ENCODE results near the gene C9. TPM values are rescaled to one million over a fixed set of nuclear protein-coding genes. Genes with fewer than 3 reads are reported as not detected.

Gene C9
- total and polyA plus RNA-seq, 7 donors: 0.24 TPM; not detected in 6

DNA sequence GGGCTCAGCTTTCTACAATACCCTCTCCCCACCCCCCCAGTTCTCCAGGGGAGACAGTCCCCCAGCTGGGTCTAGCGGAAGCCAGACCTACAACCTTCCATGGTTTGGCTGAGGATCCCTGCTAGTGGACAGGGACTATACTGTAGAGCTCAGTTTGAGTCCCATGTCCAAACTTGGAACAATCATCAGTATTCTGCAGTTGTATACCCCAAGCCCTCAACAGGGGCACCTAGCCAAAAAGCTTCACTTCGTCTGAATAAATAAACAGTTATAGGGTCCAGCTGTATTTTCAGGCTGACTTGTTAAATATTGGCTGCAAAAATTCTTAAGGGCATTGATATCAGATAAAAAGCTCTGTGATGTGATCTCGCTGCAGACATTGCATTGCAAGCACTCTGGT lies 15.4 kb upstream of the C9 start:
- WGBS, 3 donors: 69 to 78% (median 72%) methylated on average over 3 of the region's 3 CpGs
- DNase-seq (no peak), ATAC-seq (no peak)
- H3K27ac ChIP-seq: no peak overlapping the region
- intact Hi-C loops (cut with DNase I): loop anchor here (5.0 kb wide), 3 partner anchors 168 to 193 kb away; no protein-coding TSS in a partner anchor
- H3K4me1 ChIP-seq: no peaks in the 10 kb centered on the region
- H3K36me3 ChIP-seq (ENCODE audit: insufficient read depth in 1 of 2, low read depth in 1 of 2): peaks cover 2 to 57% of the 10 kb centered on the region in 2 donors
- no peaks in the 10 kb centered on the region for H3K9me3 ChIP-seq
- TF ChIP-seq CTCF (IDR thresholded peaks at IDR 0.05): no peak
- no peak overlapping the region for H3K4me3 ChIP-seq
- H3K27me3 ChIP-seq (ENCODE audit: insufficient read depth in 3 of 3, low read length in 2 of 3): no peaks in the 10 kb centered on the region

GRCh38 chr5:39377613-39378012 lies 13.3 kb upstream of the C9 start:
- ATAC-seq (no peak), DNase-seq (no peak)
- no peak overlapping the region for H3K4me3 ChIP-seq
- no peak for TF ChIP-seq CTCF (IDR thresholded peaks at IDR 0.05)
- H3K4me1 ChIP-seq: no peaks in the 10 kb centered on the region
- H3K27ac ChIP-seq: no peak overlapping the region
- intact Hi-C loops (cut with DNase I): loop anchor here (2.0 to 5.0 kb wide), 3 partner anchors 45 to 195 kb away; no protein-coding TSS in a partner anchor
- 51 to 60% (median 60%) methylated on average over 2 of the region's 2 CpGs for WGBS, 3 donors
- no peaks in the 10 kb centered on the region for H3K9me3 ChIP-seq
- H3K36me3 ChIP-seq (ENCODE audit: insufficient read depth in 1 of 2, low read depth in 1 of 2): peaks cover 2 to 59% of the 10 kb centered on the region in 2 donors
- H3K27me3 ChIP-seq (ENCODE audit: insufficient read depth in 3 of 3, low read length in 2 of 3): no peaks in the 10 kb centered on the region

DNA sequence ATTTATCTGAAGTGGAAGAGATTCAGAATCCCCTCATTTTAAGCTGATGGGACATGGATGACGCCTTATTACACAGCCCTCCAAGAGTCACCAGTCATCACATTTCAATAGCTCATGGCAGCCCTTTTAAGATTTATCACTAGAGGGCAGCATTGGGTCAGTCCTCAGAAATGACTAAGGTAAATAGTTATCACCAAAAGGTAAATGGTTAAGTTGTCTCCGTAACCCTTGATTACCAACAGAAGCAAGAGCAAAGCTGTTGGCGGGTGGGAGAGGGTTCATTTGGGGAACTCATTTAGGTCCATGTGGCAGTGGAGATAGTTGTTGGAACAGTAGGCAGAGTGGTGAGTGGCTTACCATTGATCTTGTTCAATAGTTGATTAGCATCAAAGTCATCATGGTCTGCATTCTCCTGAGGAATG lies 12.0 kb upstream of the C9 start:
- Histone ChIP-seq H3K27ac (no peak overlapping the region), H3K9me3 (no peaks in the 10 kb centered on the region), H3K4me1 (no peaks in the 10 kb centered on the region), H3K4me3 (no peak overlapping the region), H3K36me3 (ENCODE audit: insufficient read depth in 1 of 2, low read depth in 1 of 2) (peaks cover 0 to 61% of the 10 kb centered on the region in 2 donors), H3K27me3 (ENCODE audit: insufficient read depth in 3 of 3, low read length in 2 of 3) (no peaks in the 10 kb centered on the region)
- intact Hi-C loops (cut with DNase I): loop anchor here (1.0 to 5.0 kb wide), 4 partner anchors 46 to 196 kb away; no protein-coding TSS in a partner anchor
- peak; percentile 62 to 87 (median 74) for ATAC-seq
- DNase-seq: no peak
- WGBS, 3 donors: 46 to 62% (median 49%) methylated on average over 3 of the region's 3 CpGs
- TF ChIP-seq CTCF (IDR thresholded peaks at IDR 0.05): peak; percentile 69

- no peaks in the 10 kb centered on the region for H3K4me1 ChIP-seq
- ATAC-seq: no peak
- H3K27me3 ChIP-seq (ENCODE audit: insufficient read depth in 3 of 3, low read length in 2 of 3): no peaks in the 10 kb centered on the region
- H3K27ac ChIP-seq: no peak overlapping the region
- no peaks in the 10 kb centered on the region for H3K9me3 ChIP-seq
- peaks cover 0 to 54% of the 10 kb centered on the region in 2 donors for H3K36me3 ChIP-seq (ENCODE audit: insufficient read depth in 1 of 2, low read depth in 1 of 2)
- H3K4me3 ChIP-seq: no peak overlapping the region
- DNase-seq: no peak
- 87 to 92% (median 88%) methylated on average over 2 of the region's 2 CpGs for WGBS, 3 donors
- no peak for TF ChIP-seq CTCF (IDR thresholded peaks at IDR 0.05)
- intact Hi-C loops (cut with DNase I): no loop called here
Observed at GRCh38 chr5:39373791-39374190, 9.5 kb upstream of the C9 start.

DNA sequence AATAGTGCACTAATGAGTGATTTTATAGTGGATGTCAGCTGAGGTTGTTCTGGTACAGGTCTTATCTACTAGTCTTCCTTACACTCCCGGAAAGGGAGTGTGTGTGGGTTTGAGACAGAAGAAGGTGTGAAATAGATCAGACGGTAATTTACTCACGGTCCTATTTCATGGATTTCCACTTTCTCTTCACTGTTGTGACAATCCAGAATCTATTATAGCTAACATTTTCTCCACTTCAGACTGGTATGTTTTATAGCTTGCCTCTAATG lies 7.0 kb upstream of the C9 start:
- Histone ChIP-seq H3K4me1 (no peaks in the 10 kb centered on the region), H3K27me3 (ENCODE audit: insufficient read depth in 3 of 3, low read length in 2 of 3) (no peaks in the 10 kb centered on the region), H3K4me3 (no peak overlapping the region), H3K27ac (no peak overlapping the region), H3K9me3 (no peaks in the 10 kb centered on the region), H3K36me3 (ENCODE audit: insufficient read depth in 1 of 2, low read depth in 1 of 2) (peaks cover 0 to 51% of the 10 kb centered on the region in 2 donors)
- no peak for ATAC-seq
- 74 to 88% (median 86%) methylated on average over 3 of the region's 3 CpGs for WGBS, 3 donors
- intact Hi-C loops (cut with DNase I): no loop called here
- TF ChIP-seq CTCF (IDR thresholded peaks at IDR 0.05): no peak
- DNase-seq: no peak

Data from psoas muscle (tissue), 8 donors.